ENCODE results near the gene CD207.

DNA sequence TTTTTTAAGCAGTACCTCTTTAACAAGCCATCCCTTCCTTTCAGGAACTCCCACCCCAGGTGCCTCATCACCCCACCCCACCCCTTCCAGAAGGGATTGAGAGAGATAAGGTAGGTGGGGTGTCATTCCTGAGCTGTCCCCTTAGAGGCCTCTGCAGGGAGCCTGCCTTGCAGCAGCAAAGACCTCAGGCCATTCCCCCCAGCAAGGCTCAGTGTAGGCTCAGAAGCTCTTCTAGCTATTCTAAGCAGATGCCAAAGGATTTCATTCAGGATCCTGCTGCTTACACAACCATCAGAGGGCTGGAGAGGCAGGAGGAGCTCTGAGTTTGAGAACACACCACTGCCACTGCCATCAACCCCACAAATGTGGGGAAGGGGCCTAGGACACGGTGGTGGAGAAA is 39.4 kb downstream of the CD207 start:
- TF ChIP-seq, protein P1, sequence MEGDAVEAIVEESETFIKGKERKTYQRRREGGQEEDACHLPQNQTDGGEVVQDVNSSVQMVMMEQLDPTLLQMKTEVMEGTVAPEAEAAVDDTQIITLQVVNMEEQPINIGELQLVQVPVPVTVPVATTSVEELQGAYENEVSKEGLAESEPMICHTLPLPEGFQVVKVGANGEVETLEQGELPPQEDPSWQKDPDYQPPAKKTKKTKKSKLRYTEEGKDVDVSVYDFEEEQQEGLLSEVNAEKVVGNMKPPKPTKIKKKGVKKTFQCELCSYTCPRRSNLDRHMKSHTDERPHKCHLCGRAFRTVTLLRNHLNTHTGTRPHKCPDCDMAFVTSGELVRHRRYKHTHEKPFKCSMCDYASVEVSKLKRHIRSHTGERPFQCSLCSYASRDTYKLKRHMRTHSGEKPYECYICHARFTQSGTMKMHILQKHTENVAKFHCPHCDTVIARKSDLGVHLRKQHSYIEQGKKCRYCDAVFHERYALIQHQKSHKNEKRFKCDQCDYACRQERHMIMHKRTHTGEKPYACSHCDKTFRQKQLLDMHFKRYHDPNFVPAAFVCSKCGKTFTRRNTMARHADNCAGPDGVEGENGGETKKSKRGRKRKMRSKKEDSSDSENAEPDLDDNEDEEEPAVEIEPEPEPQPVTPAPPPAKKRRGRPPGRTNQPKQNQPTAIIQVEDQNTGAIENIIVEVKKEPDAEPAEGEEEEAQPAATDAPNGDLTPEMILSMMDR (conservative IDR thresholded peaks at IDR 0.05) = no peak
- TF ChIP-seq EZH2 (IDR thresholded peaks at IDR 0.05; ENCODE audit: low read depth) = no peak

Data from PC-9 (cell line).